Tibial nerve (tissue), 4 donors: Measurements from ENCODE around the gene ZNF223. TPM values are rescaled to one million over a fixed set of nuclear protein-coding genes. Genes with fewer than 3 reads are reported as not detected.

Source experiments
- DNase-seq, 2 donors: peaks; one replicate each; pipeline ENCODE4 v3.0.0-alpha.2; 2019; ENCODE audit warnings: low spot score in 2 of 2
- H3K27ac ChIP-seq, 4 donors: fragments of 200-600 bp; sonication (generic) in 3 of 4; one replicate each; pipeline ENCODE4 v1.5.1; 2017 to 2019; ENCODE audit warnings: mild to moderate bottlenecking in 1 of 4
- H3K27me3 ChIP-seq, 2 donors: fragments of 200-600 bp; sonication (generic) in 1 of 2; one replicate each; pipeline versions ENCODE4 v1.5.1 to v1.6.0; 2017 to 2019
- H3K36me3 ChIP-seq, 3 donors: fragments of 200-600 bp; sonication (generic); one replicate each; pipeline ENCODE4 v1.5.1; 2018 to 2019
- H3K4me1 ChIP-seq, 4 donors: fragments of 200-600 bp; sonication (generic) in 3 of 4; one replicate each; pipeline ENCODE4 v1.5.1; 2017 to 2019
- H3K4me3 ChIP-seq, 4 donors: fragments of 200-600 bp; sonication (generic) in 3 of 4; one replicate each; pipeline ENCODE4 v1.5.1; 2017 to 2019; ENCODE audit warnings: mild to moderate bottlenecking in 1 of 4, moderate library complexity in 1 of 4
- H3K9me3 ChIP-seq, 4 donors: fragments of 200-600 bp; sonication (generic) in 3 of 4; one replicate each; pipeline ENCODE4 v1.5.1; 2017 to 2019
- EP300 ChIP-seq, 2 donors: sonication (generic); formaldehyde crosslinking; IDR thresholded peaks; one replicate each; pipeline ENCODE4 v1.6.1; 2017; ENCODE audit warnings: antibody characterized with exemption in 2 of 2, mild to moderate bottlenecking in 1 of 2
- POLR2A ChIP-seq, 2 donors: fragments of 450-650 bp; IDR thresholded peaks; one replicate each; pipeline ENCODE4 v1.6.1; 2017; ENCODE audit warnings: antibody characterized with exemption in 2 of 2, mild to moderate bottlenecking in 2 of 2, moderate library complexity in 2 of 2
- WGBS, 2 donors: methylation state at CpG; one replicate each; pipeline ENCODE4 v1.1.5; 2018; 5-methylcytosine and 5-hydroxymethylcytosine counted together
- total RNA-seq, 4 donors: library from RNA; depleted of rRNA; stranded (reverse); fragments of >200 nt; gene quantifications; one replicate each; pipeline ENCODE4 v1.1.0, GENCODE V29; 2016
- TF ChIP-seq, protein P1 (sequence below), 5 experiments: fragments of 200-600 bp in 3 of 5; fragments of 450-650 bp in 2 of 5; sonication (generic) in 3 of 5; IDR thresholded peaks; one replicate each; pipeline ENCODE4 v1.5.1; 2016 to 2019; ENCODE audit warnings: antibody characterized with exemption in 5 of 5, mild to moderate bottlenecking in 3 of 5, moderate library complexity in 2 of 5

ZNF223 gene
- total RNA-seq, 4 donors from 2014 or later, result 1.7 to 7.3 (median 5.3) TPM

DNA sequence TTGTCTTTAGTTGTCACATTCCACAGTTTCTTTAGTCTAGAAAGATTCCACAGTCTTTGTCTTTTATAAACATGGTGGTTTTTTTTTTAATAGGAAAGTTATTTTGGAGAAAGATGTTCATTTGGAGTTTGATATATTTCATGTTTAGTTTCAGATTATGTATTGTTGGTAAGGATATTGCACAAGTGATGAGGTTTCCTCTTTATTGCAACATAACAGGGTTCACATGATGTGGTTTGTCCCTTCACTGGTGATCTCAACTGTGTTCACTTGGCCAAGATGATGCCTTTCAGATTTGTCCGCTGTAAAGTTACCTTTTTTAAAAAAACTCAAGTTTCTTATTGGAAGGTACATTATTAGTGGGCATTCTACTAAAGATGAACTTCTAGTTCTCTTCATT is 45.9 kb upstream of the ZNF223 start:
- Histone ChIP-seq H3K27ac (no peak overlapping the region), H3K36me3 (peaks cover 9 to 55% (median 38%) of the 10 kb centered on the region in 3 donors), H3K9me3 (peaks cover 6 to 48% (median 17%) of the 10 kb centered on the region in 4 donors), H3K4me3 (no peak overlapping the region), H3K27me3 (no peaks in the 10 kb centered on the region), H3K4me1 (peaks cover 0 to 17% (median 6%) of the 10 kb centered on the region in 4 donors)
- DNase-seq, result no peak
- TF ChIP-seq EP300 (IDR thresholded peaks at IDR 0.05) (no peak), POLR2A (IDR thresholded peaks at IDR 0.05) (no peak)
- TF ChIP-seq, protein P1, sequence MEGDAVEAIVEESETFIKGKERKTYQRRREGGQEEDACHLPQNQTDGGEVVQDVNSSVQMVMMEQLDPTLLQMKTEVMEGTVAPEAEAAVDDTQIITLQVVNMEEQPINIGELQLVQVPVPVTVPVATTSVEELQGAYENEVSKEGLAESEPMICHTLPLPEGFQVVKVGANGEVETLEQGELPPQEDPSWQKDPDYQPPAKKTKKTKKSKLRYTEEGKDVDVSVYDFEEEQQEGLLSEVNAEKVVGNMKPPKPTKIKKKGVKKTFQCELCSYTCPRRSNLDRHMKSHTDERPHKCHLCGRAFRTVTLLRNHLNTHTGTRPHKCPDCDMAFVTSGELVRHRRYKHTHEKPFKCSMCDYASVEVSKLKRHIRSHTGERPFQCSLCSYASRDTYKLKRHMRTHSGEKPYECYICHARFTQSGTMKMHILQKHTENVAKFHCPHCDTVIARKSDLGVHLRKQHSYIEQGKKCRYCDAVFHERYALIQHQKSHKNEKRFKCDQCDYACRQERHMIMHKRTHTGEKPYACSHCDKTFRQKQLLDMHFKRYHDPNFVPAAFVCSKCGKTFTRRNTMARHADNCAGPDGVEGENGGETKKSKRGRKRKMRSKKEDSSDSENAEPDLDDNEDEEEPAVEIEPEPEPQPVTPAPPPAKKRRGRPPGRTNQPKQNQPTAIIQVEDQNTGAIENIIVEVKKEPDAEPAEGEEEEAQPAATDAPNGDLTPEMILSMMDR (IDR thresholded peaks at IDR 0.05), result no peak
- WGBS, 2 donors, result 88% methylated on average over 1 of the region's 1 CpG

DNA sequence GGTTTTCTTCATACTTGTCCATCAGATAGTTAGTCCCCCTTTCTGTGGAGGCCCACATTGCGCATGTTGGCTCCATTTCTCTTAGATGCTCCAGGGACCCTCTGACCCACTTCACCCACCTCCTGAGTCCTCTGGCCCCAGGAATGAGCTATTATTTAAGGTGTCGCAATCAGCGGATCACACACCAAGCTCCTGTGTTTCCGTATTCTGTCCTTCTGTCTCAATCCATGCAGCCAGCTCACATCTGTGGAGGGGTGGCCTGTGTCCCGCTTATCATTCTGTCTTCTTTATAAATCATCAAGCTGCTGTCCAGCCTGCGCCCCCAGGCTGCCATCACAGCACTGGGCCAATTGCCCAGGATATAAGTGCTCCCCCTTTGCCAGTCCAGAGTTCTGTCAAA is 44.4 kb upstream of the ZNF223 start:
- Histone ChIP-seq H3K27me3 (no peaks in the 10 kb centered on the region), H3K4me1 (peaks cover 0 to 12% (median 3%) of the 10 kb centered on the region in 4 donors), H3K27ac (no peak overlapping the region), H3K4me3 (no peak overlapping the region), H3K9me3 (peaks cover 6 to 63% (median 24%) of the 10 kb centered on the region in 4 donors), H3K36me3 (peaks cover 10 to 70% (median 41%) of the 10 kb centered on the region in 3 donors)
- no peak for TF ChIP-seq EP300 (IDR thresholded peaks at IDR 0.05)
- TF ChIP-seq POLR2A (IDR thresholded peaks at IDR 0.05), result no peak
- TF ChIP-seq, protein P1 (IDR thresholded peaks at IDR 0.05), result no peak
- WGBS, 2 donors, result 98 to 99% methylated on average over 6 of the region's 6 CpGs
- DNase-seq, result no peak

DNA sequence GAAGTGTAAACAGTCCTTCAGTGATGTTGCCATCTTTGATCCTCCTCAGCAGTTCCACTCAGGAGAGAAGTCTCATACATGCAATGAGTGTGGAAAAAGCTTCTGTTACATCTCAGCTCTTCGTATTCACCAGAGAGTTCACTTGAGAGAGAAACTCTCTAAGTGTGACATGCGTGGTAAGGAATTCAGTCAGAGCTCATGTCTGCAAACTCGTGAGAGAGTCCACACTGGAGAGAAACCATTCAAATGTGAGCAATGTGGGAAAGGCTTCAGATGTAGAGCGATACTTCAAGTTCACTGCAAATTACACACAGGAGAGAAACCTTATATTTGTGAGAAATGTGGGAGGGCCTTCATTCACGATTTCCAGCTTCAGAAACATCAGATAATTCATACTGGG is 41.4 kb upstream of the ZNF223 start:
- Histone ChIP-seq H3K4me3 (no peak overlapping the region), H3K9me3 (peaks cover 6 to 93% (median 28%) of the 10 kb centered on the region in 4 donors), H3K36me3 (peaks cover 10 to 87% (median 41%) of the 10 kb centered on the region in 3 donors), H3K4me1 (no peaks in the 10 kb centered on the region), H3K27me3 (no peaks in the 10 kb centered on the region), H3K27ac (no peak overlapping the region)
- no peak for TF ChIP-seq POLR2A (IDR thresholded peaks at IDR 0.05)
- TF ChIP-seq EP300 (IDR thresholded peaks at IDR 0.05), result no peak
- TF ChIP-seq, protein P1 (IDR thresholded peaks at IDR 0.05), result no peak
- 96 to 99% methylated on average over 5 of the region's 5 CpGs for WGBS, 2 donors
- DNase-seq, result no peak

DNA sequence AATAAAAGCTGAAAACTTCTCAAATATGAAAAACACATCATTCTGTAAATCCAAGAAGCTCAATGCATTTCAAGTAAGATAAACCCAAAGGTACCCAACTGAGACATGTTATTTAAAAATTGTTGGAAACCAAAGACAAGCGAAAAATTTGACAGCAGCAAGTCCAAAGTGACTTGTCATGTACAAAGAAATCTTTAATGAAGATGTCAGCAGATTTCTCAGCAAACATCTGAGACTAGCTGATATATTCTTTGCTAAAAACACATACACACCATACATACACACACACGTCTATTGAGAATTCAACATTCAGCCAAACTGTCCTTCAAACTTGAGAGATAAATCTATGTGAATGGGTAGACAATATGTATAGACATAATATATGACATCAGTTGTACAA is 32.3 kb upstream of the ZNF223 start:
- H3K4me1 ChIP-seq, result no peaks in the 10 kb centered on the region
- 41 to 60% methylated on average over 2 of the region's 2 CpGs for WGBS, 2 donors
- no peaks in the 10 kb centered on the region for H3K36me3 ChIP-seq
- H3K27ac ChIP-seq, result no peak overlapping the region
- H3K27me3 ChIP-seq, result no peaks in the 10 kb centered on the region
- no peak for TF ChIP-seq POLR2A (IDR thresholded peaks at IDR 0.05)
- TF ChIP-seq EP300 (IDR thresholded peaks at IDR 0.05), result no peak
- TF ChIP-seq, protein P1 (IDR thresholded peaks at IDR 0.05), result no peak
- no peak for DNase-seq
- H3K4me3 ChIP-seq, result no peak overlapping the region
- H3K9me3 ChIP-seq, result peaks cover 0 to 24% (median 0%) of the 10 kb centered on the region in 4 donors

DNA sequence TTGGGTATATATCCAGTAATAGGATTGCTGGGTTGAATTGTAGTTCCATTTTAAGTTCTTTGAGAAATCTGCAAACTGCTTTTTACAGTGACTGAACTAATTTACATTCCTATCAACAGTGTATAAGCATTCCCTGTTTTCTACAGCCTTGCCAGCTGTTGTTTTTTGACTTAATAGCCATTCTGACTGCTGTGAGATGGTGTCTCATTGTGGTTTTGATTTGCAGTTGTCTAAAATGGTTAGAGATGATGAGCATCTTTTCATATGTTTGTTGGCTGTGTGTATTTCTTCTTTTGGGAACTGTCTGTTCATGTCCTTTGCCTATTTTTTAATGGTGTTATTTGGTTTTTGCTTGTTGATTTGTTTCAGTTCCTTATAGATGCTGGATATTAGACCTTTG is 30.6 kb upstream of the ZNF223 start:
- DNase-seq, result no peak
- peaks cover 0 to 8% (median 0%) of the 10 kb centered on the region in 4 donors for H3K9me3 ChIP-seq
- H3K27me3 ChIP-seq, result no peaks in the 10 kb centered on the region
- no peak overlapping the region for H3K27ac ChIP-seq
- no peak overlapping the region for H3K4me3 ChIP-seq
- peaks cover 0 to 5% (median 0%) of the 10 kb centered on the region in 4 donors for H3K4me1 ChIP-seq
- TF ChIP-seq POLR2A (IDR thresholded peaks at IDR 0.05), result no peak
- no peak for TF ChIP-seq EP300 (IDR thresholded peaks at IDR 0.05)
- TF ChIP-seq, protein P1 (IDR thresholded peaks at IDR 0.05), result no peak
- H3K36me3 ChIP-seq, result peaks cover 0 to under 1% (median 0%) of the 10 kb centered on the region in 3 donors
